Endodermal cell (in vitro differentiated cells): ENCODE results near the gene CCNH. TPM values are rescaled to one million over a fixed set of nuclear protein-coding genes. Genes with fewer than 3 reads are reported as not detected.

Source experiments
- DNase-seq: peaks from one replicate; pipeline ENCODE4 v3.0.0-alpha.2; 2017
- H3K27ac ChIP-seq: 2 replicates; pipeline ENCODE4 v1.5.1; 2013; ENCODE audit warnings: mild to moderate bottlenecking, low read depth, low read length, moderate library complexity
- H3K27me3 ChIP-seq: 2 replicates; pipeline ENCODE4 v1.6.1; 2013; ENCODE audit warnings: mild to moderate bottlenecking, low read length, moderate library complexity; ENCODE audit not compliant: insufficient read depth, control insufficient read depth, poor library complexity, severe bottlenecking
- H3K36me3 ChIP-seq: 2 replicates; pipeline ENCODE4 v1.7.0; 2013; ENCODE audit warnings: mild to moderate bottlenecking, low read length, moderate library complexity; ENCODE audit not compliant: control insufficient read depth, insufficient read depth
- H3K4me1 ChIP-seq: one replicate; pipeline ENCODE4 v1.7.0; 2013; ENCODE audit warnings: low read length; ENCODE audit not compliant: control insufficient read depth, insufficient read depth
- H3K4me3 ChIP-seq: 2 replicates; pipeline ENCODE4 v1.5.1; 2013; ENCODE audit warnings: mild to moderate bottlenecking, low read length, moderate library complexity
- H3K9ac ChIP-seq: 2 replicates; pipeline ENCODE4 v1.6.1; 2013; ENCODE audit warnings: mild to moderate bottlenecking, low read length, moderate library complexity; ENCODE audit not compliant: poor library complexity, severe bottlenecking; ENCODE audit errors: extremely low read depth
- H3K9me3 ChIP-seq: 2 replicates; pipeline ENCODE4 v1.6.1; 2013; ENCODE audit warnings: mild to moderate bottlenecking, low read length, moderate library complexity; ENCODE audit not compliant: control insufficient read depth
- H3K27ac Mint-ChIP-seq: 2 replicates; pipeline ENCODE4 v1.8.0; 2020; ENCODE audit warnings: mixed read lengths
- H3K27me3 Mint-ChIP-seq: 2 replicates; pipeline ENCODE4 v1.8.0; 2021; ENCODE audit warnings: mild to moderate bottlenecking, mixed read lengths; ENCODE audit not compliant: insufficient read depth
- H3K36me3 Mint-ChIP-seq: 2 replicates; pipeline ENCODE4 v1.8.0; 2020; ENCODE audit warnings: low read depth, mixed read lengths
- H3K4me1 Mint-ChIP-seq: 2 replicates; pipeline ENCODE4 v1.8.0; 2020; ENCODE audit warnings: mixed read lengths
- H3K4me3 Mint-ChIP-seq: 2 replicates; pipeline ENCODE4 v1.8.0; 2020; ENCODE audit warnings: mild to moderate bottlenecking, moderate library complexity, mixed read lengths
- H3K9me3 Mint-ChIP-seq: 2 replicates; pipeline ENCODE4 v1.8.0; 2020; ENCODE audit warnings: mild to moderate bottlenecking, mixed read lengths
- CTCF ChIP-seq: fragments of 200-600 bp; sonication (generic); conservative IDR thresholded peaks from 2 replicates; pipeline ENCODE4 v1.5.0; 2021; ENCODE audit warnings: antibody characterized with exemption, mild to moderate bottlenecking
- WGBS, 2 experiments: methylation state at CpG; one replicate each; pipeline versions ENCODE4 v1.1.5 to v1.1.7; 2013; ENCODE audit warnings: missing lambda C conversion rate in 2 of 2, mixed read lengths in 1 of 2; ENCODE audit not compliant: insufficient coverage in 1 of 2, insufficient read length in 1 of 2; 5-methylcytosine and 5-hydroxymethylcytosine counted together
- total RNA-seq, 2 donors: library from RNA; stranded (reverse); fragmentation: NEBNext Ultra II Directional in 1 of 2; extraction: Animal tissue kit (Norgen Biotek cat#: 25700) in 1 of 2; gene quantifications; 2 replicates in 1 of 2; 3 replicates in 1 of 2; pipeline ENCODE4 v1.2.1, GENCODE V29; 2021

CCNH gene
- total RNA-seq, 2 donors from 2014 or later, result 34.4 to 37.7 TPM

- Mint-ChIP-seq H3K4me3 (no peak overlapping the region), H3K27me3 (no peaks in the 10 kb centered on the region), H3K9me3 (no peaks in the 10 kb centered on the region), H3K36me3 (peaks cover 36% of the 10 kb centered on the region), H3K27ac (no peak overlapping the region), H3K4me1 (peaks cover 8% of the 10 kb centered on the region)
- DNase-seq, result no peak
- Histone ChIP-seq H3K36me3 (peaks cover 36% of the 10 kb centered on the region), H3K9me3 (peaks cover 7% of the 10 kb centered on the region), H3K27me3 (no peaks in the 10 kb centered on the region), H3K27ac (no peak overlapping the region), H3K4me1 (peaks cover 3% of the 10 kb centered on the region), H3K9ac (no peak overlapping the region), H3K4me3 (no peak overlapping the region)
- TF ChIP-seq CTCF, result no peak
Measured at GRCh38 chr5:87347841-87348240, 64.9 kb downstream of the CCNH start.

- Mint-ChIP-seq H3K27ac (no peak overlapping the region), H3K36me3 (peaks cover 41% of the 10 kb centered on the region), H3K9me3 (no peaks in the 10 kb centered on the region), H3K4me3 (no peak overlapping the region), H3K27me3 (no peaks in the 10 kb centered on the region), H3K4me1 (peaks cover 5% of the 10 kb centered on the region)
- H3K4me3 ChIP-seq, result no peak overlapping the region
- DNase-seq, result no peak
- H3K9me3 ChIP-seq, result peaks cover 7% of the 10 kb centered on the region
- peaks cover 42% of the 10 kb centered on the region for H3K36me3 ChIP-seq
- H3K4me1 ChIP-seq, result no peaks in the 10 kb centered on the region
- TF ChIP-seq CTCF, result no peak
- WGBS, 2 experiments, result no CpG with 5 or more reads among the region's 1 CpG
- no peak overlapping the region for H3K27ac ChIP-seq
- no peak overlapping the region for H3K9ac ChIP-seq
- no peaks in the 10 kb centered on the region for H3K27me3 ChIP-seq
Measured at GRCh38 chr5:87347272-87347671, 65.5 kb downstream of the CCNH start.

Other genes starting within 250 kb of the CCNH start
- 10 to 100 TPM; 50.9 to 63.0 TPM for gene RASA1, start 145.0 kb downstream of the CCNH start, total RNA-seq